K562 (cell line): ENCODE data around the gene KLHL33. TPM values are rescaled to one million over a fixed set of nuclear protein-coding genes. Genes with fewer than 3 reads are reported as not detected.

Experiments
- BCOR ChIP-seq: fragments of 450-650 bp; IDR thresholded peaks from 2 replicates; pipeline ENCODE4 v1.6.1; 2016
- ELF1 ChIP-seq: fragments of 200-800 bp; sonication (Bioruptor generic); IDR thresholded peaks from 2 replicates; pipeline ENCODE4 v1.6.1; 2016; ENCODE audit warnings: missing genetic modification characterization, missing compliant biosample characterization
- GABPB2 ChIP-seq: fragments of 250-450 bp; sonication (Bioruptor Pico); conservative IDR thresholded peaks from 2 replicates; pipeline ENCODE4 v1.5.1; 2021; ENCODE audit warnings: mild to moderate bottlenecking
- HMG20A ChIP-seq: fragments of 450-650 bp; formaldehyde crosslinking; conservative IDR thresholded peaks from 2 replicates; pipeline ENCODE4 v1.4.0; 2020; ENCODE audit warnings: mild to moderate bottlenecking, mixed read lengths
- KAT7 ChIP-seq: sonication (generic); formaldehyde crosslinking; IDR thresholded peaks from 2 replicates; pipeline ENCODE4 v1.8.0; 2022; ENCODE audit warnings: missing genetic modification reagents, mild to moderate bottlenecking, borderline replicate concordance
- KHSRP ChIP-seq: fragments of 450-650 bp; IDR thresholded peaks from 2 replicates; pipeline ENCODE4 v1.6.1; 2017
- NEUROD1 ChIP-seq: fragments of 150-350 bp; IDR thresholded peaks from 2 replicates; pipeline ENCODE4 v1.6.1; 2014; ENCODE audit warnings: borderline replicate concordance, low read length, low read depth; ENCODE audit not compliant: partially characterized antibody
- RB1 ChIP-seq: fragments of 450-650 bp; IDR thresholded peaks from 2 replicates; pipeline ENCODE4 v1.6.1; 2017; ENCODE audit warnings: low read depth, mild to moderate bottlenecking
- SRSF7 ChIP-seq: fragments of 200-400 bp; formaldehyde crosslinking; optimal IDR thresholded peaks from 2 replicates; pipeline ENCODE3; 2017; ENCODE audit warnings: mild to moderate bottlenecking, low read depth, low read length
- polyA plus RNA-seq, 8 experiments: library from polyadenylated mRNA; depleted of rRNA in 4 of 8; stranded (reverse) in 5 of 8; unstranded in 3 of 8; fragments of >200 nt; fragmentation: Nextera tagmentation in 2 of 8; fragmentation: Illumina TruSeq in 1 of 8; extraction: Ambion mirVana in 2 of 8; extraction: Trizol in 1 of 8; gene quantifications; 2 replicates each; pipeline versions ENCODE4 v1.2.1 to v1.2.3, GENCODE V29; 2011 to 2014; ENCODE audit warnings: inconsistent platforms in 1 of 8, missing spikeins in 1 of 8
- total RNA-seq, 7 experiments: library from RNA; depleted of rRNA in 6 of 7; stranded (reverse); fragments of >200 nt in 6 of 7; fragmentation: Illumina TruSeq in 2 of 7; extraction: Trizol in 2 of 7; gene quantifications; 2 replicates each; pipeline versions ENCODE4 v1.2.1 to v1.2.3, GENCODE V29; 2011 to 2021; ENCODE audit warnings: low replicate concordance in 1 of 7
- TF ChIP-seq, protein P1 (sequence below), 2 experiments: fragments of 450-650 bp in 1 of 2; IDR thresholded peaks; 2 replicates each; pipeline ENCODE4 v1.6.1; 2011 to 2017; ENCODE audit warnings: low read depth in 2 of 2, antibody characterized with exemption in 1 of 2, borderline replicate concordance in 1 of 2, low read length in 1 of 2, mild to moderate bottlenecking in 1 of 2, mixed read lengths in 1 of 2; ENCODE audit not compliant: control insufficient read depth in 1 of 2
- TF ChIP-seq, protein P2 (sequence below): sonication (generic); formaldehyde crosslinking; IDR thresholded peaks from 2 replicates; pipeline ENCODE4 v1.9.0; 2022; ENCODE audit warnings: mild to moderate bottlenecking, missing genetic modification reagents
- TF ChIP-seq, protein P3 (sequence below): fragments of 450-650 bp; IDR thresholded peaks from 2 replicates; pipeline ENCODE4 v1.7.1; 2018; ENCODE audit warnings: mild to moderate bottlenecking, low read depth; ENCODE audit not compliant: partially characterized antibody

Gene KLHL33
- total and polyA plus RNA-seq, 9 of the 15 experiments (the other 6 are each of a cell fraction or from before 2014, with no cell fraction given) = 0.04 to 0.27 (median 0.13) TPM; not detected in 6

DNA sequence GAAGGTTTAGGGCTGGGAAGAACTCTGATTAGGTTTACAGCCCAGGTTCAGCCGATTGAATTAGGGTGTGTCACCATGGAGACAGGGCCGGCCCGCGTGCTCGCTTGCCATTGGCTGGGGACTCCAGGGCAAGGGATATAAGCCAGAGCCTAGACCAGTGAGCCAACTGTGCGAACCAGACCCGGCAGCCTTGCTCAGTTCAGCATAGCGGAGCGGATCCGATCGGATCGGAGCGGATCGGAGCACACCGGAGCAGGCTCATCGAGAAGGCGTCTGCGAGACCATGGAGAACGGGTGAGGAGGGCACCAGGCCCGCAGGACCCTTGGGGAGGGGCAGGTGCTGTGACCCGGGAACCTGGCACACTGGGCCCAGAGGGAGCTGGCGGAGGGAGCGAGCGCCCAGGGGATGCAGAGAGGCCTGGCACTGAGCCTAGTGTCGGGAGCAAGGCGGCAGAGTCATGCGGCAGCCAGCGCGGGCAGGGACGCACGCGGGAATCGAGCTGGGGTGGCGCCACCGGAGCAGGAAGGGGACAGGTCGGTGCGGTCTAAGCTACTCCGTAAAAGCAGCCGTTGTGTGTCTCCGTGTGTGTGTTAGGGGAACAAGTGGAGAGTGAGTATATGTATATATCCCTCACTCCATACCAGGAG, 33.4 kb upstream of the KLHL33 start, which contains the start of gene PNP (continued):
- TF ChIP-seq, protein P1, sequence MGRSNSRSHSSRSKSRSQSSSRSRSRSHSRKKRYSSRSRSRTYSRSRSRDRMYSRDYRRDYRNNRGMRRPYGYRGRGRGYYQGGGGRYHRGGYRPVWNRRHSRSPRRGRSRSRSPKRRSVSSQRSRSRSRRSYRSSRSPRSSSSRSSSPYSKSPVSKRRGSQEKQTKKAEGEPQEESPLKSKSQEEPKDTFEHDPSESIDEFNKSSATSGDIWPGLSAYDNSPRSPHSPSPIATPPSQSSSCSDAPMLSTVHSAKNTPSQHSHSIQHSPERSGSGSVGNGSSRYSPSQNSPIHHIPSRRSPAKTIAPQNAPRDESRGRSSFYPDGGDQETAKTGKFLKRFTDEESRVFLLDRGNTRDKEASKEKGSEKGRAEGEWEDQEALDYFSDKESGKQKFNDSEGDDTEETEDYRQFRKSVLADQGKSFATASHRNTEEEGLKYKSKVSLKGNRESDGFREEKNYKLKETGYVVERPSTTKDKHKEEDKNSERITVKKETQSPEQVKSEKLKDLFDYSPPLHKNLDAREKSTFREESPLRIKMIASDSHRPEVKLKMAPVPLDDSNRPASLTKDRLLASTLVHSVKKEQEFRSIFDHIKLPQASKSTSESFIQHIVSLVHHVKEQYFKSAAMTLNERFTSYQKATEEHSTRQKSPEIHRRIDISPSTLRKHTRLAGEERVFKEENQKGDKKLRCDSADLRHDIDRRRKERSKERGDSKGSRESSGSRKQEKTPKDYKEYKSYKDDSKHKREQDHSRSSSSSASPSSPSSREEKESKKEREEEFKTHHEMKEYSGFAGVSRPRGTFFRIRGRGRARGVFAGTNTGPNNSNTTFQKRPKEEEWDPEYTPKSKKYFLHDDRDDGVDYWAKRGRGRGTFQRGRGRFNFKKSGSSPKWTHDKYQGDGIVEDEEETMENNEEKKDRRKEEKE (IDR thresholded peaks at IDR 0.05; ENCODE audit: borderline replicate concordance in 1 of 2, control insufficient read depth in 1 of 2, low read depth in 2 of 2, low read length in 1 of 2) = no peak
- TF ChIP-seq NEUROD1 (peak; percentile 21), KHSRP (no peak), HMG20A (CRISPR knock-in tag) (no peak), ELF1 (tag) (no peak), BCOR (0 out of 2 replicates have a peak, but pooled peaks have one; percentile 37), SRSF7 (no peak), GABPB2 (CRISPR knock-in tag) (no peak), KAT7 (CRISPR knock-in tag) (peak; percentile 93; the same call in 1 of the 2 replicates), RB1 (no peak)
- TF ChIP-seq, protein P2, sequence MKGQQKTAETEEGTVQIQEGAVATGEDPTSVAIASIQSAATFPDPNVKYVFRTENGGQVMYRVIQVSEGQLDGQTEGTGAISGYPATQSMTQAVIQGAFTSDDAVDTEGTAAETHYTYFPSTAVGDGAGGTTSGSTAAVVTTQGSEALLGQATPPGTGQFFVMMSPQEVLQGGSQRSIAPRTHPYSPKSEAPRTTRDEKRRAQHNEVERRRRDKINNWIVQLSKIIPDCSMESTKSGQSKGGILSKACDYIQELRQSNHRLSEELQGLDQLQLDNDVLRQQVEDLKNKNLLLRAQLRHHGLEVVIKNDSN (CRISPR knock-in tag) = no peak
- TF ChIP-seq, protein P3, sequence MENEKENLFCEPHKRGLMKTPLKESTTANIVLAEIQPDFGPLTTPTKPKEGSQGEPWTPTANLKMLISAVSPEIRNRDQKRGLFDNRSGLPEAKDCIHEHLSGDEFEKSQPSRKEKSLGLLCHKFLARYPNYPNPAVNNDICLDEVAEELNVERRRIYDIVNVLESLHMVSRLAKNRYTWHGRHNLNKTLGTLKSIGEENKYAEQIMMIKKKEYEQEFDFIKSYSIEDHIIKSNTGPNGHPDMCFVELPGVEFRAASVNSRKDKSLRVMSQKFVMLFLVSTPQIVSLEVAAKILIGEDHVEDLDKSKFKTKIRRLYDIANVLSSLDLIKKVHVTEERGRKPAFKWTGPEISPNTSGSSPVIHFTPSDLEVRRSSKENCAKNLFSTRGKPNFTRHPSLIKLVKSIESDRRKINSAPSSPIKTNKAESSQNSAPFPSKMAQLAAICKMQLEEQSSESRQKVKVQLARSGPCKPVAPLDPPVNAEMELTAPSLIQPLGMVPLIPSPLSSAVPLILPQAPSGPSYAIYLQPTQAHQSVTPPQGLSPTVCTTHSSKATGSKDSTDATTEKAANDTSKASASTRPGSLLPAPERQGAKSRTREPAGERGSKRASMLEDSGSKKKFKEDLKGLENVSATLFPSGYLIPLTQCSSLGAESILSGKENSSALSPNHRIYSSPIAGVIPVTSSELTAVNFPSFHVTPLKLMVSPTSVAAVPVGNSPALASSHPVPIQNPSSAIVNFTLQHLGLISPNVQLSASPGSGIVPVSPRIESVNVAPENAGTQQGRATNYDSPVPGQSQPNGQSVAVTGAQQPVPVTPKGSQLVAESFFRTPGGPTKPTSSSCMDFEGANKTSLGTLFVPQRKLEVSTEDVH = no peak
